HG03108 (cell line): Measurements from ENCODE around the gene POLK.
"Not testable (repeated sequence)": the region's sequence is repeated elsewhere in the genome, so short reads cannot be mapped to it uniquely, and the experiment has no call there.

Source experiments
- ATAC-seq: cut with Tn5 transposase; IDR thresholded peaks from one replicate; pipeline ENCODE4 v1.9.1; 2021; ENCODE audit warnings: moderate library complexity; ENCODE audit not compliant: unreplicated experiment

Gene POLK

GRCh38 chr5:75603821-75604220 is 92.1 kb downstream of the POLK start:
- no peak for ATAC-seq

- not testable (repeated sequence) for ATAC-seq
Measured at GRCh38 chr5:75607341-75607740, 95.7 kb downstream of the POLK start.

- ATAC-seq = no peak
Measured at GRCh38 chr5:75608870-75609269, 97.2 kb downstream of the POLK start.

GRCh38 chr5:75610201-75610600 is 98.5 kb downstream of the POLK start:
- ATAC-seq = no peak

GRCh38 chr5:75610859-75611310 is 99.2 kb downstream of the POLK start:
- ATAC-seq = not testable (repeated sequence)

- ATAC-seq = no peak
Measured at GRCh38 chr5:75611311-75612225, 99.9 kb downstream of the POLK start, which contains the start of gene ANKDD1B. ANKDD1B (plus strand) TSS chr5:75611453; CDS start chr5:75611635, 182 bp downstream.

- no peak for ATAC-seq
Measured at GRCh38 chr5:75612226-75612569, 100.5 kb downstream of the POLK start.

- no peak for ATAC-seq
Measured at GRCh38 chr5:75612901-75613300, 101.2 kb downstream of the POLK start.

- no peak for ATAC-seq
Measured at GRCh38 chr5:75614176-75614575, 102.5 kb downstream of the POLK start.

GRCh38 chr5:75616371-75616881 is 104.7 kb downstream of the POLK start:
- no peak for ATAC-seq

GRCh38 chr5:75616971-75617621 is 105.4 kb downstream of the POLK start:
- ATAC-seq = no peak

- ATAC-seq = no peak
Measured at GRCh38 chr5:75617736-75618352, 106.2 kb downstream of the POLK start.

- no peak for ATAC-seq
Measured at GRCh38 chr5:75620184-75620959, 108.7 kb downstream of the POLK start.

- ATAC-seq = no peak
Measured at GRCh38 chr5:75622564-75622963, 110.9 kb downstream of the POLK start.

GRCh38 chr5:75623846-75624245 is 112.2 kb downstream of the POLK start:
- ATAC-seq = no peak

GRCh38 chr5:75626959-75627358 is 115.3 kb downstream of the POLK start:
- ATAC-seq = no peak

- no peak for ATAC-seq
Measured at GRCh38 chr5:75627801-75628200, 116.1 kb downstream of the POLK start.

GRCh38 chr5:75630875-75631274 is 119.2 kb downstream of the POLK start:
- no peak for ATAC-seq

- no peak for ATAC-seq
Measured at GRCh38 chr5:75632321-75632720, 120.6 kb downstream of the POLK start.

- no peak for ATAC-seq
Measured at GRCh38 chr5:75637949-75638348, 126.3 kb downstream of the POLK start.
